Measurements from ENCODE around the gene PDE3B. TPM values are rescaled to one million over a fixed set of nuclear protein-coding genes. Genes with fewer than 3 reads are reported as not detected.
A peak's percentile ranks its signal among the peaks of the same experiment; 100 is the strongest.
"Not testable (repeated sequence)": the region's sequence is repeated elsewhere in the genome, so short reads cannot be mapped to it uniquely, and the experiment has no call there.

PDE3B gene
- total RNA-seq, 2 donors from 2014 or later: 9.4 to 11.7 TPM

- Mint-ChIP-seq H3K4me3 (no peak overlapping the region), H3K4me1 (no peaks in the 10 kb centered on the region), H3K27ac (no peak overlapping the region), H3K27me3 (ENCODE audit: insufficient read depth) (no peaks in the 10 kb centered on the region), H3K9me3 (peaks cover 27% of the 10 kb centered on the region), H3K36me3 (ENCODE audit: low read depth) (no peaks in the 10 kb centered on the region)
- Histone ChIP-seq H3K4me1 (ENCODE audit: control insufficient read depth, insufficient read depth, low read length) (no peaks in the 10 kb centered on the region), H3K4me3 (ENCODE audit: low read length) (no peak overlapping the region), H3K9me3 (ENCODE audit: control insufficient read depth, low read length) (peaks cover 24% of the 10 kb centered on the region), H3K36me3 (ENCODE audit: control insufficient read depth, insufficient read depth, low read length) (no peaks in the 10 kb centered on the region), H3K27me3 (ENCODE audit: control insufficient read depth, insufficient read depth, low read length, poor library complexity, severe bottlenecking) (no peaks in the 10 kb centered on the region), H3K9ac (ENCODE audit: extremely low read depth, low read length, poor library complexity, severe bottlenecking) (no peak overlapping the region), H3K27ac (ENCODE audit: low read depth, low read length) (no peak overlapping the region)
- DNase-seq: no peak
- TF ChIP-seq CTCF (conservative IDR thresholded peaks at IDR 0.05): no peak
- 78% methylated on average over 1 of the region's 2 CpGs; no CpG with 5 or more reads in 1 of the 2 experiments for WGBS, 2 experiments (ENCODE audit: insufficient coverage in 1 of 2, insufficient read length in 1 of 2)
Observed at GRCh38 chr11:14705067-14705466, 61.5 kb downstream of the PDE3B start.

- Mint-ChIP-seq H3K9me3 (peaks cover 5% of the 10 kb centered on the region), H3K4me1 (no peaks in the 10 kb centered on the region), H3K27me3 (ENCODE audit: insufficient read depth) (no peaks in the 10 kb centered on the region), H3K36me3 (ENCODE audit: low read depth) (peaks cover 4% of the 10 kb centered on the region), H3K4me3 (no peak overlapping the region), H3K27ac (no peak overlapping the region)
- H3K27me3 ChIP-seq (ENCODE audit: control insufficient read depth, insufficient read depth, low read length, poor library complexity, severe bottlenecking): no peaks in the 10 kb centered on the region
- WGBS, 2 experiments (ENCODE audit: insufficient coverage in 1 of 2, insufficient read length in 1 of 2): 97 to 100% methylated on average over 1 to 4 of the region's 4 CpGs
- no peak for DNase-seq
- no peak overlapping the region for H3K4me3 ChIP-seq (ENCODE audit: low read length)
- TF ChIP-seq CTCF (conservative IDR thresholded peaks at IDR 0.05): no peak
- no peaks in the 10 kb centered on the region for H3K4me1 ChIP-seq (ENCODE audit: control insufficient read depth, insufficient read depth, low read length)
- H3K9me3 ChIP-seq (ENCODE audit: control insufficient read depth, low read length): no peaks in the 10 kb centered on the region
- H3K27ac ChIP-seq (ENCODE audit: low read depth, low read length): no peak overlapping the region
- H3K36me3 ChIP-seq (ENCODE audit: control insufficient read depth, insufficient read depth, low read length): no peaks in the 10 kb centered on the region
- no peak overlapping the region for H3K9ac ChIP-seq (ENCODE audit: extremely low read depth, low read length, poor library complexity, severe bottlenecking)
Observed at GRCh38 chr11:14713496-14714244, 70.1 kb downstream of the PDE3B start.

DNA sequence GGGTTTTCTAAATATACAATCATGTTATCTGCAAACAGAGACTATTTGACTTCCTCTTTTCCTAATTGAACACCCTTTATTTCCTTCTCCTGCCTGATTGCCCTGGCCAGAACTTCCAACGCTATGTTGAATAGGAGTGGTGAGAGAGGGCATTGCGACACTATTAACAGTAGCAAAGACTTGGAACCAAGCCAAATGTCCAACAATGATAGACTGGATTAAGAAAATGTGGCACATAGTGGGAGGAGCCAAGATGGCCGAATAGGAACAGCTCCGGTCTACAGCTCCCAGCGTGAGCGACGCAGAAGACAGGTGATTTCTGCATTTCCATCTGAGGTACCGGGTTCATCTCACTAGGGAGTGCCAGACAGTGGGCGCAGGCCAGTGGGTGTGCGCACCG is 72.1 kb downstream of the PDE3B start:
- not testable (repeated sequence) for H3K27me3 ChIP-seq (ENCODE audit: control insufficient read depth, insufficient read depth, low read length, poor library complexity, severe bottlenecking); H3K27me3 Mint-ChIP-seq (ENCODE audit: insufficient read depth); DNase-seq; H3K36me3 Mint-ChIP-seq (ENCODE audit: low read depth); H3K9me3 ChIP-seq (ENCODE audit: control insufficient read depth, low read length); H3K9me3 Mint-ChIP-seq; H3K27ac ChIP-seq (ENCODE audit: low read depth, low read length); H3K27ac Mint-ChIP-seq; H3K4me3 ChIP-seq (ENCODE audit: low read length); H3K9ac ChIP-seq (ENCODE audit: extremely low read depth, low read length, poor library complexity, severe bottlenecking); H3K4me1 Mint-ChIP-seq; H3K36me3 ChIP-seq (ENCODE audit: control insufficient read depth, insufficient read depth, low read length); H3K4me1 ChIP-seq (ENCODE audit: control insufficient read depth, insufficient read depth, low read length)
- peak overlapping the region; percentile 46 for H3K4me3 Mint-ChIP-seq
- 94% methylated on average over 2 to 4 of the region's 11 CpGs for WGBS, 2 experiments (ENCODE audit: insufficient coverage in 1 of 2, insufficient read length in 1 of 2)
